ENCODE measurements around the gene IFI6.

DNA sequence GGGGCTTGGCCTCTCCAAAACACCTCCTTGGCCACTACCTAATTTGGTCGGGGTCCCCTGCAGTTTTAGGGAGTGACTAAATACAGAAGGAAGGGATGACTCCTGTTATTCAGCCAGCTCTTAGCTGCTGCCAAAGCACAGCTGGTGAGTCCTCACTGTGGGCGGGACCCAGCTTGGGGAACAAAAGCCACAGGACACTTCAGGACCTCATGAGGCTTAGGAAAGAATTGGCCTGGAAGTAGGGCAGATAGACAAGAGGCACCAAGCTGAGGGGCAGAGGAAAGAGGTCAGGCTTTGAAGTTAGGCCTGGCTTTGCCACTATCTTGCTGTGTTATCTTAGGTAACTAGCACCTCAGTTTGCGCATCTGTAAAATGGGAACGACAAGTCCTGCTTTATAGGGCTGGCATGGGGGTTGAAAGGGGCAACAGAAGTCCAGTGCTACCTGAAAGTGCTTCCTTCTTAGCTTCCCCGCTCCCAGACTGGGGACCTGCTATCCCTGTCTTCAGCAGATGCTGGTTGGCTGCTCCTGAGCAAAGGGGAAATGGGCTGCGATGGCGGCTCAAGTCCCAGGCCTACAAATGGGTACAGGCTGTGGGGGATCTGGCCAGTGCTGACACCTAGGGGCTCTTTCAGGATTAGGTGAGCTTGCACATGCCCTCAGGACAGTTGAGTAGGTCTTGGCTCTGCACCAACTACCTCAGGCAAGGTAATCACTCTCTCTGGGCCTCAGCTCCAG lies 15.7 kb downstream of the IFI6 start:
- TF ChIP-seq EZH2 (IDR thresholded peaks at IDR 0.05; ENCODE audit: borderline replicate concordance, low read depth, low read length, poor library complexity, severe bottlenecking) = no peak
- TF ChIP-seq CTCF (conservative IDR thresholded peaks at IDR 0.05; ENCODE audit: low read depth, low read length) = no peak
